Osteocyte (in vitro differentiated cells): ENCODE measurements around the gene SRSF10. TPM values are rescaled to one million over a fixed set of nuclear protein-coding genes. Genes with fewer than 3 reads are reported as not detected.
A peak's percentile ranks its signal among the peaks of the same experiment; 100 is the strongest.
"Not testable (repeated sequence)": the region's sequence is repeated elsewhere in the genome, so short reads cannot be mapped to it uniquely, and the experiment has no call there.

ENCODE experiments used
- DNase-seq: peaks from one replicate; pipeline ENCODE4 v3.0.0; 2021; ENCODE audit warnings: mixed read lengths; ENCODE audit not compliant: unreplicated experiment; ENCODE audit errors: extremely low spot score
- H3K27ac Mint-ChIP-seq: one replicate; pipeline ENCODE4 v1.8.0; 2021; ENCODE audit warnings: mild to moderate bottlenecking, mixed read lengths; ENCODE audit not compliant: unreplicated experiment
- H3K27me3 Mint-ChIP-seq: one replicate; pipeline ENCODE4 v1.8.0; 2021; ENCODE audit warnings: mixed read lengths; ENCODE audit not compliant: unreplicated experiment
- H3K36me3 Mint-ChIP-seq: one replicate; pipeline ENCODE4 v1.8.0; 2021; ENCODE audit warnings: mixed read lengths; ENCODE audit not compliant: unreplicated experiment
- H3K4me1 Mint-ChIP-seq: one replicate; pipeline ENCODE4 v1.8.0; 2021; ENCODE audit warnings: mixed read lengths; ENCODE audit not compliant: unreplicated experiment
- H3K4me3 Mint-ChIP-seq: one replicate; pipeline ENCODE4 v1.8.0; 2021; ENCODE audit warnings: mild to moderate bottlenecking, moderate library complexity, mixed read lengths; ENCODE audit not compliant: unreplicated experiment
- H3K9me3 Mint-ChIP-seq: one replicate; pipeline ENCODE4 v1.8.0; 2021; ENCODE audit warnings: mixed read lengths; ENCODE audit not compliant: unreplicated experiment
- total RNA-seq: library from RNA; stranded (reverse); gene quantifications from 2 replicates; pipeline ENCODE4 v1.2.1, GENCODE V29; 2021
- TF ChIP-seq, protein P1 (sequence below): fragments of 200-600 bp; sonication (generic); IDR thresholded peaks from 2 replicates; pipeline ENCODE4 v1.5.0; 2021; ENCODE audit warnings: antibody characterized with exemption, mild to moderate bottlenecking, moderate library complexity

SRSF10 gene
- total RNA-seq, 1 donor from 2014 or later, result 93.3 TPM

DNA sequence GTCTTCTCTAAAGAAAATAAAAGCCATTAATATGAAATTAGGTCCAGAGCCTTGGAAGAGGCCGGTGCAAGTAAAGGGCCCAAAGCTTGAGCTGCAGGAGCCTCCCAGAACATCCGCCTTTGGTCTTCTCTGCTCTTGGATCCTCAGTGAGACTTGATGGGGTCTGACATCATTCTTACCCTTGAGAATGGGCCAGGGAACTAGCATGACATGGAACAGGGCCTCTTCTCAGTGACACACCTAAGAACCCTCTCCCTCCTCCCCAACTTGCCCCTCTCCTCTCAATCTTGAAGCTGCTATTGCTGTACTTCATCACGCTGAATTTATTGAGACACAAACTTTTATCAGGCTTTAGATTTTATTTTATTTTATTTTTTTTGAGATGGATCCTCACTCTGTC, 40.3 kb upstream of the SRSF10 start:
- no peak overlapping the region for H3K4me3 Mint-ChIP-seq
- DNase-seq, result no peak
- peaks cover 60% of the 10 kb centered on the region for H3K4me1 Mint-ChIP-seq
- peak overlapping the region; percentile 99 for H3K27ac Mint-ChIP-seq
- H3K9me3 Mint-ChIP-seq, result no peaks in the 10 kb centered on the region
- TF ChIP-seq, protein P1, sequence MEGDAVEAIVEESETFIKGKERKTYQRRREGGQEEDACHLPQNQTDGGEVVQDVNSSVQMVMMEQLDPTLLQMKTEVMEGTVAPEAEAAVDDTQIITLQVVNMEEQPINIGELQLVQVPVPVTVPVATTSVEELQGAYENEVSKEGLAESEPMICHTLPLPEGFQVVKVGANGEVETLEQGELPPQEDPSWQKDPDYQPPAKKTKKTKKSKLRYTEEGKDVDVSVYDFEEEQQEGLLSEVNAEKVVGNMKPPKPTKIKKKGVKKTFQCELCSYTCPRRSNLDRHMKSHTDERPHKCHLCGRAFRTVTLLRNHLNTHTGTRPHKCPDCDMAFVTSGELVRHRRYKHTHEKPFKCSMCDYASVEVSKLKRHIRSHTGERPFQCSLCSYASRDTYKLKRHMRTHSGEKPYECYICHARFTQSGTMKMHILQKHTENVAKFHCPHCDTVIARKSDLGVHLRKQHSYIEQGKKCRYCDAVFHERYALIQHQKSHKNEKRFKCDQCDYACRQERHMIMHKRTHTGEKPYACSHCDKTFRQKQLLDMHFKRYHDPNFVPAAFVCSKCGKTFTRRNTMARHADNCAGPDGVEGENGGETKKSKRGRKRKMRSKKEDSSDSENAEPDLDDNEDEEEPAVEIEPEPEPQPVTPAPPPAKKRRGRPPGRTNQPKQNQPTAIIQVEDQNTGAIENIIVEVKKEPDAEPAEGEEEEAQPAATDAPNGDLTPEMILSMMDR, result no peak
- H3K36me3 Mint-ChIP-seq, result no peaks in the 10 kb centered on the region
- H3K27me3 Mint-ChIP-seq, result no peaks in the 10 kb centered on the region

DNA sequence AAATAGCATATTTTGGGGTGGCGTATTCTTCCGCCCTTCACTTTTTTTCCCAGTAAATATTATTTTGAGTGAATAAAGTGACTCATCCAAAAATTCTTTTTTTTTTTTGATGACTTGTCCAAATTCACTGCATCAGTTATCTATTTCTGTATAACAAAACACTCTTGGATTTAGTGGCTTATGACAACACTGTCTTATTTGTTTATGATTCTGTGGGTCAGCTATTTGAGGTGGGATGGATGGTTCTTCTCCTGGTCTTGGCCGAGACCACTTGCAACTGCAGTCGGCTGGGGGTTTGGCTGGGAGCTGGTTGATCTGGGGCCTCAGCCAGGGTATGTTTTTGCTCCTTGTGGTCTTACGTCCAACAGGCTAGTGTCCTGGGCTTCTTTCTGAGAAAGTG, 39.9 kb upstream of the SRSF10 start:
- Mint-ChIP-seq H3K9me3 (no peaks in the 10 kb centered on the region), H3K4me1 (peaks cover 64% of the 10 kb centered on the region), H3K36me3 (no peaks in the 10 kb centered on the region), H3K27ac (peak overlapping the region; percentile 99), H3K27me3 (no peaks in the 10 kb centered on the region), H3K4me3 (no peak overlapping the region)
- no peak for DNase-seq
- TF ChIP-seq, protein P1, result no peak

DNA sequence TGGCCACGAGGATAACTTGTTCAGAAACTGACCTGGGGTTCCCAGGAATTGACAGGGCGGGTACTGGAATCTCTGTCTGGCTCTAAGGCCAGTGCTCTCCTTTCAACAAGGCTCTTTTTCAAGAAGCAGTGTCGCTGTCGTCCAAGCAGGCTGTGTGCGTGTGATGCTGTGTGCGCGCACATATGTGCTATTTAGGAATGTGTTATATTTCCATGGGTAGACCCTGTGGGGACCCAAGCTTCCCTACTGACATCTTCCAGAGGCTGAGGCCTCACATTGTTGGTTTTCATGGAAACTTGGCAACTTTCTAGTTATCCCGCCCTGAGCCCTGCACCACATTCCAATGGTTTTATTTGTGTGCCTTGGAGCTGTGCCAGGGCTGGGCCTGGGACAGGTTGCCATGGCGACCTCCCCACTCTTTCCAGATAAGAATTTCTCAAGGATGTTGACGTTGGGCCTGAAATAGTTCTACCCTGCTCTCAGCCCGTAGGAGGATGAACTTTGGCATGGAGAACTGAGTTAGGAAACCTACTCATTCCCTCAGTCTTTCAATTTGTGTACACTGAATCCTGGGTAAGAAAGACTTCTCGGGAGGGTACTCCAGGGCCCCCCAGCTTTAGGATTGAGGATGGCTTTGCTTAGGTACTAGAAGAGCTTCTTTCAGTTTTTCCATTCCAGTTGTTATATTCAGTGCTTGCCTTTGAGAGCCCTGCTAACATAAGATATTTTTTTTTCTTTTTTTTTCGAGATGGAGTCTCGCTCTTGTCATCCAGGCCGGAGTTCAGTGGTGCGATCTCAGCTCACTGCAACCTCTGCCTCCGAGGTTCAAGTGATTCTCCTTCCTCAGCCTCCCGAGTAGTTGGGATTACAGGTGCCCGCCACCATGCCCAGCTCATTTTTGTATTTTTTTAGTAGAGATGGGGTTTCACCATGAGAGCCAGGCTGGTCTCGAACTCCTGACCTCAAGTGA, 38.8 kb upstream of the SRSF10 start:
- Mint-ChIP-seq H3K4me3 (peak overlapping the region; percentile 44), H3K27ac (peak overlapping the region; percentile 99), H3K27me3 (no peaks in the 10 kb centered on the region), H3K9me3 (no peaks in the 10 kb centered on the region), H3K4me1 (peaks cover 69% of the 10 kb centered on the region), H3K36me3 (no peaks in the 10 kb centered on the region)
- TF ChIP-seq, protein P1, result no peak
- peak; percentile 99 for DNase-seq

DNA sequence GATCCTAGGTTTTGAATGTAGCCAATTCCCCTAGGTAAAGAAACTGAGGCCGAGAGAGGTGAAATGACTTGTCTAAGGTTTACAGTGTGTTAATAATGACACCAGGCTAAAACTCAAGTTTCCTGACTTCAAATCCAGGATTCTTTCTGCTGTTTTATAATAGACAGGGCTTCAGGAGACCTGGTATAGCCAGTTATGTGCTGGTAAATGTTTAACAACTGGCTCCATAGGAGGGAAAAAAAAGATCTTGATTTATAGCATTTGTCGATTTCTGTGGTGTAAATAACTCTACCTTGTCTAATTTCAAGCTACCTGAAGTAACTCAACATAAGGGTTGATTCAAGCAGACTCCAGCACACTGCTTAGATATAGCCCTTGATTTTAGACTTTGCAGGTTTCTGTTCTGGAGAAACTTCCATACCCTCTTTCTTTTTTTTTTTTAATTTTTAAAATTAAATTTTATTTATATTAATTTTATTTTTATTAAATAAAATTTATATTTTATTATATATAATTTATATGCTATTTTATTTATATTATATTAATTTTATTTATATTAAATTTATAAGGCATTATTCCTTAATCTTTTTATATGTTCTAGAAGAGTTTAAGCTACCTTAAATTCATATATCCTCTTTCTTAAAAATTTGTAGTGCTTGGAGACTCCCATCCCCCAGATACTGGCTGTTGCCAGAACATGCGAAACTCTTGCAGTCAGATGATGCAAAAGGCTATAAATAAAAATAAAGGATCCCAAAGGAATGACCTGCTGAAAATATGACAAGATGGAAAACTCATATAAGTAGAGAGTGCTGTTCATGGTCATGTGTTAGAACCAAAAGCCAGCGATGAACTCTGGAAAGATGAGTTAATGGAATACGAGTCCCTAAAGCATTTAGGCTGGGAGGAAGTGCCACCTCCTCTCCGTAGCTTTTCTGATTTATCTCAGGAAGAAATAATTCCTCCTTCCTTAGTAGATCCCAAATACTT, 35.4 kb upstream of the SRSF10 start:
- no peaks in the 10 kb centered on the region for H3K36me3 Mint-ChIP-seq
- peak overlapping the region; percentile 67 for H3K27ac Mint-ChIP-seq
- H3K4me1 Mint-ChIP-seq, result peaks cover 49% of the 10 kb centered on the region
- no peaks in the 10 kb centered on the region for H3K9me3 Mint-ChIP-seq
- H3K27me3 Mint-ChIP-seq, result no peaks in the 10 kb centered on the region
- TF ChIP-seq, protein P1, result no peak
- DNase-seq, result no peak
- no peak overlapping the region for H3K4me3 Mint-ChIP-seq

DNA sequence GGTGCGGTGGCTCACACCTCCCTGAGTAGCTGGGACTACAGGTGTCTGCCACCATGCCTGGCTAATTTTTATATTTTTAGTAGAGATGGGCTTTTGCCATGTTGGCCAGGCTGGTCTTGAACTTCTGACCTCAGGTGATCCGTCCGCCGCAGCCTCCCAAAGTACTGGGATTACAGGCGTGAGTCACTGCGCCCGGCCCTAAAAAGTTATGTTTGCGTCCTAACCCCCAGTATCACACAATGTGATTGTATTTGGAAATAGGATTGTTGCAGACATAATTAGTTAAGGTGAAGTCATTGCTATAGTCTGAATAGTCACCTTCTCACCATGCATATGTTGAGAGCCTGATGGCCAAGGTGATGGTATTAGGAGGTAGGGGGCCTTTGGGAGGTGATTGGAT, 32.8 kb upstream of the SRSF10 start:
- H3K4me1 Mint-ChIP-seq, result peaks cover 54% of the 10 kb centered on the region
- H3K27me3 Mint-ChIP-seq, H3K36me3 Mint-ChIP-seq, H3K4me3 Mint-ChIP-seq, H3K27ac Mint-ChIP-seq, H3K9me3 Mint-ChIP-seq, DNase-seq: not testable (repeated sequence)
